HepG2 (cell line): Measurements from ENCODE around the gene ANKRD44. TPM values are rescaled to one million over a fixed set of nuclear protein-coding genes. Genes with fewer than 3 reads are reported as not detected.

ENCODE experiments used
- ATAC-seq: fragments of 200-7000 bp; cut with Tn5 transposase; 3 replicates; pipeline ENCODE4 v1.9.1; 2020; ENCODE audit warnings: mild to moderate bottlenecking, moderate library complexity
- BruUV-seq: library from RNA; stranded (reverse); fragments of 400-500 nt; replicated peaks from 2 replicates; lab custom pipeline; 2021; lab: Mats Ljungman, UMichigan
- CTCF ChIA-PET: fragments of 300-600 bp; formaldehyde crosslinking; extraction: SDS; loops from one replicate; lab custom pipeline; 2021; ENCODE audit warnings: low total read pairs, inconsistent platforms, low intra/inter-chr PET ratio; lab: Yijun Ruan, JAX
- POLR2A ChIA-PET: fragments of 350-600 bp; sonication (Branson Sonifier 250); formaldehyde crosslinking; loops from one replicate; lab custom pipeline; 2020; ENCODE audit warnings: antibody characterized with exemption, inconsistent platforms; lab: Yijun Ruan, JAX
- DNase-seq: peaks from one replicate; pipeline ENCODE4 v3.0.0-alpha.2; 2015; ENCODE audit warnings: low spot score
- FAIRE-seq: peaks from 3 replicates; lab custom pipeline; 2011; peaks lifted over from hg19 to GRCh38; lab: Jason Lieb, UNC
- H2AFZ ChIP-seq: one replicate; pipeline ENCODE4 v1.6.1; 2011; ENCODE audit warnings: low read length, inconsistent platforms
- H3K27ac ChIP-seq: fragments of 300-600 bp; 3 replicates; pipeline ENCODE4 v1.8.0; 2011; ENCODE audit warnings: mixed run types, mild to moderate bottlenecking, mixed read lengths, low read length, inconsistent platforms; ENCODE audit not compliant: insufficient read depth; ENCODE audit errors: extremely low read length
- H3K27me3 ChIP-seq, 2 experiments: fragments of 200-600 bp in 1 of 2; 2 replicates in 1 of 2; 3 replicates in 1 of 2; pipeline versions ENCODE4 v1.6.0 to v1.8.0; 2011; ENCODE audit warnings: low read length in 2 of 2, mild to moderate bottlenecking in 2 of 2, moderate library complexity in 2 of 2, inconsistent platforms in 1 of 2; ENCODE audit not compliant: insufficient read depth in 2 of 2, control insufficient read depth in 1 of 2
- H3K36me3 ChIP-seq, 2 experiments: fragments of 200-600 bp in 1 of 2; replicated peaks in 1 of 2; 2 replicates in 1 of 2; 3 replicates in 1 of 2; pipeline versions ENCODE4 v1.5.1 to v1.8.0; 2011; ENCODE audit warnings: low read length in 2 of 2, inconsistent platforms in 1 of 2; ENCODE audit not compliant: insufficient read depth in 2 of 2, control insufficient read depth in 1 of 2
- H3K4me1 ChIP-seq: 2 replicates; pipeline ENCODE4 v1.5.1; 2012; ENCODE audit warnings: low read length, inconsistent platforms; ENCODE audit not compliant: insufficient read depth
- H3K4me2 ChIP-seq: 2 replicates; pipeline ENCODE4 v1.6.0; 2011; ENCODE audit warnings: low read depth, low read length, inconsistent platforms
- H3K4me3 ChIP-seq, 3 experiments: fragments of 200-600 bp in 1 of 3; sonication (generic), shearing (Covaris generic) in 1 of 3; replicated peaks in 1 of 3; 2 replicates each; pipeline ENCODE4 v1.5.1; 2011 to 2016; ENCODE audit warnings: low read length in 3 of 3, inconsistent platforms in 2 of 3, low read depth in 2 of 3, mild to moderate bottlenecking in 2 of 3, control low read depth in 1 of 3, mixed read lengths in 1 of 3; ENCODE audit not compliant: insufficient read depth in 1 of 3
- H3K79me2 ChIP-seq: one replicate; pipeline ENCODE4 v1.6.1; 2011; ENCODE audit warnings: low read length, inconsistent platforms; ENCODE audit not compliant: insufficient read depth
- H3K9ac ChIP-seq: 2 replicates; pipeline ENCODE4 v1.6.0; 2011; ENCODE audit warnings: mild to moderate bottlenecking, low read depth, low read length, inconsistent platforms; ENCODE audit not compliant: insufficient read depth
- H3K9me3 ChIP-seq: 2 replicates; pipeline ENCODE4 v1.5.1; 2012; ENCODE audit warnings: mild to moderate bottlenecking, low read length
- H4K20me1 ChIP-seq: 2 replicates; pipeline ENCODE4 v1.6.0; 2011; ENCODE audit warnings: inconsistent platforms, mild to moderate bottlenecking, low read length, moderate library complexity; ENCODE audit not compliant: insufficient read depth
- BATF2 ChIP-seq: sonication (generic); formaldehyde crosslinking; IDR thresholded peaks from 2 replicates; pipeline ENCODE4 v1.8.0; 2022; ENCODE audit warnings: mild to moderate bottlenecking, missing genetic modification reagents, moderate library complexity
- FOSL2 ChIP-seq: sonication (generic); formaldehyde crosslinking; IDR thresholded peaks from 2 replicates; pipeline ENCODE4 v1.4.0; 2020; ENCODE audit warnings: missing genetic modification reagents
- HOXD1 ChIP-seq: sonication (generic); formaldehyde crosslinking; IDR thresholded peaks from 2 replicates; pipeline ENCODE4 v1.5.0; 2020; ENCODE audit warnings: missing genetic modification reagents
- MLX ChIP-seq: IDR thresholded peaks from 2 replicates; pipeline ENCODE4 v1.6.1; 2016
- MLXIP ChIP-seq: sonication (generic); formaldehyde crosslinking; IDR thresholded peaks from 2 replicates; pipeline ENCODE4 v1.9.0; 2021; ENCODE audit warnings: missing genetic modification reagents, borderline replicate concordance
- NFE2 ChIP-seq: sonication (generic); formaldehyde crosslinking; IDR thresholded peaks from 2 replicates; pipeline ENCODE4 v1.4.0; 2020; ENCODE audit warnings: missing genetic modification reagents
- SMAD3 ChIP-seq: sonication (generic); formaldehyde crosslinking; IDR thresholded peaks from 2 replicates; pipeline ENCODE4 v1.4.0; 2020; ENCODE audit warnings: missing genetic modification reagents
- SOX6 ChIP-seq, 2 experiments: fragments of 450-650 bp in 1 of 2; sonication (generic) in 1 of 2; formaldehyde crosslinking in 1 of 2; IDR thresholded peaks; 2 replicates each; pipeline versions ENCODE4 v1.4.0 to v1.6.1; 2017 to 2020; ENCODE audit warnings: antibody characterized with exemption in 1 of 2, mild to moderate bottlenecking in 1 of 2, missing genetic modification reagents in 1 of 2
- USF2 ChIP-seq, 2 experiments: sonication (generic) in 1 of 2; formaldehyde crosslinking in 1 of 2; IDR thresholded peaks; 2 replicates each; pipeline versions ENCODE4 v1.5.1 to v1.6.1; 2011 to 2020; ENCODE audit warnings: borderline replicate concordance in 1 of 2, low read depth in 1 of 2, low read length in 1 of 2, mild to moderate bottlenecking in 1 of 2, missing genetic modification reagents in 1 of 2, moderate library complexity in 1 of 2
- ZBTB49 ChIP-seq: sonication (generic); formaldehyde crosslinking; IDR thresholded peaks from 2 replicates; pipeline ENCODE4 v1.4.0; 2020; ENCODE audit warnings: missing genetic modification reagents, borderline replicate concordance
- ZNF160 ChIP-seq: sonication (generic); formaldehyde crosslinking; IDR thresholded peaks from 2 replicates; pipeline ENCODE4 v1.8.0; 2022; ENCODE audit warnings: mild to moderate bottlenecking, inconsistent platforms, missing genetic modification reagents
- ZNF639 ChIP-seq: conservative IDR thresholded peaks from 2 replicates; pipeline ENCODE4 v1.6.1; 2018; ENCODE audit warnings: missing genetic modification reagents
- WGBS: methylation state at CpG from one replicate; pipeline ENCODE4 v1.1.6; 2017; ENCODE audit warnings: low lambda C conversion rate; 5-methylcytosine and 5-hydroxymethylcytosine counted together
- in situ Hi-C: cut with HindIII; loops from 2 replicates; pipeline ENCODE4 v1.10.0; 2017; ENCODE audit warnings: low pct_unique_long_range_greater_than_20kb; ENCODE audit not compliant: extremely low pct_ligation_motif_present
- intact Hi-C: fragments of 100-400 bp; cut with micrococcal nuclease; formaldehyde crosslinking; loops from one replicate; pipeline ENCODE4 v1.10.0; 2022; ENCODE audit not compliant: unreplicated experiment
- polyA plus RNA-seq, 8 experiments: library from polyadenylated mRNA; depleted of rRNA in 3 of 8; stranded (reverse) in 7 of 8; unstranded in 1 of 8; fragments of >200 nt; fragmentation: Illumina TruSeq in 4 of 8; extraction: Trizol in 4 of 8; gene quantifications; 2 replicates each; pipeline versions ENCODE4 v1.2.1 to v1.2.3, GENCODE V29; 2011 to 2016; ENCODE audit warnings: low read depth in 4 of 8, missing spikeins in 1 of 8, mixed read lengths in 1 of 8; ENCODE audit not compliant: insufficient read depth in 1 of 8
- total RNA-seq, 5 experiments: library from RNA; depleted of rRNA; stranded (reverse); fragments of >200 nt; fragmentation: Illumina TruSeq; extraction: Trizol; gene quantifications; 2 replicates each; pipeline ENCODE4 v1.2.3, GENCODE V29; 2016; ENCODE audit warnings: low read depth in 1 of 5

Gene ANKRD44
- total and polyA plus RNA-seq, 2 of the 13 experiments (the other 11 are each of a cell fraction or from before 2014, with no cell fraction given) = 0.04 to 0.11 TPM

GRCh38 chr2:196987649-196988364 lies 322.8 kb downstream of the ANKRD44 start:
- ChIA-PET CTCF (no interaction called here), POLR2A (no interaction called here)
- no peaks in the 10 kb centered on the region for H3K79me2 ChIP-seq
- in situ Hi-C loops = no loop called here
- no TSS peak for BruUV-seq
- H3K4me1 ChIP-seq = no peaks in the 10 kb centered on the region
- 16% methylated on average over 6 of the region's 6 CpGs for WGBS
- ATAC-seq (peak; percentile 58; the same call in 2 of the 3 replicates), FAIRE-seq (peak; percentile 51), DNase-seq (peak; percentile 46)
- no peak overlapping the region for H3K4me3 ChIP-seq
- H3K27me3 ChIP-seq = no peaks in the 10 kb centered on the region; a peak in 1 of 5 replicates
- intact Hi-C loops = no loop called here
- no peaks in the 10 kb centered on the region for H3K9me3 ChIP-seq
- H3K4me2 ChIP-seq = no peak overlapping the region
- no peak overlapping the region for H2AFZ ChIP-seq
- H4K20me1 ChIP-seq = no peaks in the 10 kb centered on the region
- no peak overlapping the region for H3K9ac ChIP-seq
- H3K27ac ChIP-seq = no peak overlapping the region
- H3K36me3 ChIP-seq = no peaks in the 10 kb centered on the region
- TF ChIP-seq BATF2 (CRISPR knock-in tag) (no peak), NFE2 (CRISPR knock-in tag) (no peak), ZNF639 (no peak), ZBTB49 (CRISPR knock-in tag) (no peak), SMAD3 (no peak), MLX (CRISPR knock-in tag) (no peak), MLXIP (CRISPR knock-in tag) (no peak), SOX6 (IDR thresholded peaks at IDR 0.05) (no peak), SOX6 (CRISPR knock-in tag; IDR thresholded peaks at IDR 0.05) (no peak), USF2 (IDR thresholded peaks at IDR 0.05; ENCODE audit: low read depth, low read length) (no peak), USF2 (CRISPR knock-in tag; IDR thresholded peaks at IDR 0.05; ENCODE audit: borderline replicate concordance) (no peak), ZNF160 (CRISPR knock-in tag) (no peak), FOSL2 (CRISPR knock-in tag) (peak; percentile 62), HOXD1 (CRISPR knock-in tag) (no peak)
